NCI-H446 (cell line): ENCODE measurements around the gene SAXO1.
"Not testable (repeated sequence)": the region's sequence is repeated elsewhere in the genome, so short reads cannot be mapped to it uniquely, and the experiment has no call there.

ENCODE experiments used
- DNase-seq, 2 experiments: peaks; one replicate each; lab custom pipeline; 2025; lab: John Stamatoyannopoulos, UW

SAXO1 gene

GRCh38 chr9:18999173-18999785 is 33.7 kb downstream of the SAXO1 start:
- no peak for DNase-seq

- DNase-seq: no peak
Observed at GRCh38 chr9:18997151-18997550, 35.9 kb downstream of the SAXO1 start.

GRCh38 chr9:18996211-18996610 is 36.8 kb downstream of the SAXO1 start:
- no peak for DNase-seq

GRCh38 chr9:18994263-18994916 is 38.6 kb downstream of the SAXO1 start:
- no peak for DNase-seq

- not testable (repeated sequence) for DNase-seq
Observed at GRCh38 chr9:18991197-18991596, 41.8 kb downstream of the SAXO1 start.

GRCh38 chr9:18990494-18990893 is 42.5 kb downstream of the SAXO1 start:
- DNase-seq: no peak

- DNase-seq: no peak
Observed at GRCh38 chr9:18989865-18990264, 43.1 kb downstream of the SAXO1 start.

- no peak for DNase-seq
Observed at GRCh38 chr9:18989097-18989496, 43.9 kb downstream of the SAXO1 start.

GRCh38 chr9:18988003-18988402 is 45.0 kb downstream of the SAXO1 start:
- DNase-seq: no peak

GRCh38 chr9:18985996-18986395 is 47.0 kb downstream of the SAXO1 start:
- DNase-seq: no peak

GRCh38 chr9:18985464-18985951 is 47.5 kb downstream of the SAXO1 start:
- DNase-seq: no peak

GRCh38 chr9:18982262-18982620 is 50.8 kb downstream of the SAXO1 start:
- DNase-seq: no peak

GRCh38 chr9:18981476-18982261 is 51.3 kb downstream of the SAXO1 start:
- DNase-seq: no peak

- no peak for DNase-seq
Observed at GRCh38 chr9:18980189-18980588, 52.8 kb downstream of the SAXO1 start.

GRCh38 chr9:18979367-18979766 is 53.6 kb downstream of the SAXO1 start:
- DNase-seq: no peak

GRCh38 chr9:18978188-18978587 is 54.8 kb downstream of the SAXO1 start:
- no peak for DNase-seq

GRCh38 chr9:18976709-18977531 is 56.1 kb downstream of the SAXO1 start:
- no peak for DNase-seq

GRCh38 chr9:18976221-18976708 is 56.7 kb downstream of the SAXO1 start:
- no peak for DNase-seq

GRCh38 chr9:18973348-18973747 is 59.7 kb downstream of the SAXO1 start:
- no peak for DNase-seq

- no peak for DNase-seq
Observed at GRCh38 chr9:18972675-18973074, 60.3 kb downstream of the SAXO1 start.

- DNase-seq: no peak
Observed at GRCh38 chr9:18971909-18972308, 61.1 kb downstream of the SAXO1 start.

- DNase-seq: no peak
Observed at GRCh38 chr9:18971404-18971803, 61.6 kb downstream of the SAXO1 start.
